ENCODE measurements around the gene TRIM3.

- TF ChIP-seq CTCF (conservative IDR thresholded peaks at IDR 0.05; ENCODE audit: low read depth, low read length): no peak
- no peak for TF ChIP-seq EZH2 (IDR thresholded peaks at IDR 0.05; ENCODE audit: borderline replicate concordance, low read depth, low read length, poor library complexity, severe bottlenecking)
Observed at GRCh38 chr11:6498121-6498520, 24.4 kb upstream of the TRIM3 start.
